ENCODE data around the gene CERKL. TPM values are rescaled to one million over a fixed set of nuclear protein-coding genes. Genes with fewer than 3 reads are reported as not detected.

Gene CERKL
- total and polyA plus RNA-seq, 9 of the 15 experiments (the other 6 are each of a cell fraction or from before 2014, with no cell fraction given) = 0.04 to 0.08 TPM; not detected in 7

GRCh38 chr2:181697571-181697970 lies 40.7 kb upstream of the CERKL start (continued):
- TF ChIP-seq ARID4B (CRISPR knock-in tag; IDR thresholded peaks at IDR 0.05) (no peak), NCOR1 (IDR thresholded peaks at IDR 0.05) (no peak), FOXJ3 (CRISPR knock-in tag; IDR thresholded peaks at IDR 0.05) (no peak), L3MBTL2 (IDR thresholded peaks at IDR 0.05) (no peak)

DNA sequence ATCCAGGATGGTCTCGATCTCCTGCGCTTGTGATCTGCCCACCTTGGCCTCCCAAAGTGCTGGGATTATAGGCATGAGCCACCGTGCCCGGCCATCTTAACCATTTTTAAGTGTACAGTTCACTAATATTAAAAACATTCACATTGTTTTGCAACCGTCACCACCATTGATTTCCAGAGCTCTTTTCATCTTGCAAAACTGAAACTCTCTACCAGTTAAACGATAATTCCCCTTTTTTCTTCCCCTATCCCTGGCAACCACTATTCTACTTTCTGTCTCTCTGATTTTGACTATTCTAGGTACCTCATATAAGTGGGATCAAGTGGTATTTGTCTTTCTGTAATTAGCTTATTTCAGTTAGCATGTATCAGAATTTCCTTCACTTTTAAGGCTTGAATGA lies 40.2 kb upstream of the CERKL start:
- no peaks in the 10 kb centered on the region for H4K20me1 ChIP-seq (replicated peaks; ENCODE audit: control insufficient read depth, insufficient read depth, low read length)
- H3K36me3 ChIP-seq (ENCODE audit: control insufficient read depth, insufficient read depth, low read length) = no peaks in the 10 kb centered on the region
- 0% methylated on average over 6 of the region's 6 CpGs for WGBS (ENCODE audit: insufficient coverage, low coverage, missing lambda C conversion rate)
- intact Hi-C loops (cut with micrococcal nuclease) = no loop called here
- no peaks in the 10 kb centered on the region for H3K79me2 ChIP-seq (ENCODE audit: control insufficient read depth, insufficient read depth, low read length)
- no peaks in the 10 kb centered on the region for H3K9me1 ChIP-seq (ENCODE audit: control insufficient read depth, insufficient read depth, low read length)
- ATAC-seq = no peak
- CTCF ChIA-PET (ENCODE audit: low intra/inter-chr PET ratio) = no interaction called here
- no peaks in the 10 kb centered on the region for H3K27me3 ChIP-seq (ENCODE audit: control insufficient read depth in 2 of 2, insufficient read depth in 2 of 2, low read length in 2 of 2)
- no TSS peak for BruUV-seq (replicated peaks)
- H3K4me2 ChIP-seq (ENCODE audit: insufficient read depth, low read length) = no peak overlapping the region
- in situ Hi-C loops (cut with MboI) = no loop called here
- no peak overlapping the region for H2AFZ ChIP-seq (ENCODE audit: low read depth, low read length)
- no peak for FAIRE-seq
- H3K9ac ChIP-seq (ENCODE audit: insufficient read depth in 1 of 2, low read depth in 2 of 2, low read length in 2 of 2) = no peak overlapping the region
- no peaks in the 10 kb centered on the region for H3K4me1 ChIP-seq (replicated peaks in 1 of 2; ENCODE audit: control insufficient read depth in 2 of 2, insufficient read depth in 2 of 2, low read length in 2 of 2)
- POLR2A ChIA-PET = no interaction called here
- H3K9me3 ChIP-seq (replicated peaks; ENCODE audit: control insufficient read depth, insufficient read depth, low read depth, low read length) = no peaks in the 10 kb centered on the region
- no peak overlapping the region for H3K27ac ChIP-seq (ENCODE audit: extremely low read depth, low read depth, low read length)
- no peak overlapping the region for H3K4me3 ChIP-seq
- DNase-seq (ENCODE audit: extremely low read depth in 1 of 4, low spot score in 3 of 4) = no peak
- TF ChIP-seq HOXB6 (CRISPR knock-in tag; IDR thresholded peaks at IDR 0.05; ENCODE audit: borderline replicate concordance) = no peak
- no peak for TF ChIP-seq MNT (conservative IDR thresholded peaks at IDR 0.05)
- no peak for TF ChIP-seq CBFB (CRISPR knock-in tag; IDR thresholded peaks at IDR 0.05)
- no peak for TF ChIP-seq ZNF583 (CRISPR knock-in tag; IDR thresholded peaks at IDR 0.05)
- no peak for TF ChIP-seq ZNF511 (CRISPR knock-in tag; IDR thresholded peaks at IDR 0.05)
- TF ChIP-seq, protein P1, sequence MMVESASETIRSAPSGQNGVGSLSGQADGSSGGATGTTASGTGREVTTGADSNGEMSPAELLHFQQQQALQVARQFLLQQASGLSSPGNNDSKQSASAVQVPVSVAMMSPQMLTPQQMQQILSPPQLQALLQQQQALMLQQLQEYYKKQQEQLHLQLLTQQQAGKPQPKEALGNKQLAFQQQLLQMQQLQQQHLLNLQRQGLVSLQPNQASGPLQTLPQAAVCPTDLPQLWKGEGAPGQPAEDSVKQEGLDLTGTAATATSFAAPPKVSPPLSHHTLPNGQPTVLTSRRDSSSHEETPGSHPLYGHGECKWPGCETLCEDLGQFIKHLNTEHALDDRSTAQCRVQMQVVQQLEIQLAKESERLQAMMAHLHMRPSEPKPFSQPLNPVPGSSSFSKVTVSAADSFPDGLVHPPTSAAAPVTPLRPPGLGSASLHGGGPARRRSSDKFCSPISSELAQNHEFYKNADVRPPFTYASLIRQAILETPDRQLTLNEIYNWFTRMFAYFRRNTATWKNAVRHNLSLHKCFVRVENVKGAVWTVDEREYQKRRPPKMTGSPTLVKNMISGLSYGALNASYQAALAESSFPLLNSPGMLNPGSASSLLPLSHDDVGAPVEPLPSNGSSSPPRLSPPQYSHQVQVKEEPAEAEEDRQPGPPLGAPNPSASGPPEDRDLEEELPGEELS (CRISPR knock-in tag; IDR thresholded peaks at IDR 0.05; ENCODE audit: borderline replicate concordance) = no peak

All from K562 (cell line).